ENCODE results near the gene SLC28A3. TPM values are rescaled to one million over a fixed set of nuclear protein-coding genes. Genes with fewer than 3 reads are reported as not detected.
"Not testable (repeated sequence)": the region's sequence is repeated elsewhere in the genome, so short reads cannot be mapped to it uniquely, and the experiment has no call there.

The SLC28A3 gene
- total RNA-seq, 4 donors from 2014 or later: 0.23 TPM; not detected in 3

GRCh38 chr9:84366683-84367082, 26.1 kb upstream of the SLC28A3 start:
- H3K4me1 ChIP-seq: no peaks in the 10 kb centered on the region
- in situ Hi-C loops (cut with MboI; ENCODE audit: low sequenced_read_pairs in 4 of 4): no loop called here

DNA sequence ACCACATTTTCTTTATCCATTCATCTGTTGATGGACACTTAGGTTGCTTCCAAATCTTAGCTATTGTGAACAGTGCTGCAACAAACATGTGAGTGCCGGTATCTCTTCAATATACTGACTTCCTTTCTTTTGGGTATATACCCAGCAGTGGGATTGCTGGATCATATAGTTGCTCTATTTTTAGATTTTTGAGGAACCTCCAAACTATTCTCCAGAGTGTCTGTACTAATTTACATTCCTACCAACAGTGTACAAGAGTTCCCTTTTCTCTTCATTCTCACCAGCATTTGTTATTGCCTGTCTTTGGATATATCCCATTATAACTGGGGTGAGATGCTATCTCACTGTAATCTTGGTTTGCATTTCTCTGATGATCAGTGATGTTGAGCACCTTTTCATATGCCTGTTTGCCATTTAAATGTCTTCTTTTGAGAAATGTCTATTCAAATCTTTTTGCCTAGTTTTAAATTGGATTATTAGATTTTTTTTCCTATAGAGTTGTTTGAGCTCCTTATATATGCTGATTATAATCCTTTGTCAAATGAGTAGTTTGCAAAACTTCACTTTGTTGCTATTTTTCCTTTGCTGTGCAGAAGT, 24.4 kb upstream of the SLC28A3 start:
- H3K4me1 ChIP-seq; H3K36me3 ChIP-seq; intact Hi-C loops (cut with DNase I; ENCODE audit: low total_unique reads); H3K4me3 ChIP-seq; DNase-seq; H3K9me3 ChIP-seq; in situ Hi-C loops (cut with MboI; ENCODE audit: low sequenced_read_pairs in 4 of 4); H3K27me3 ChIP-seq; H3K27ac ChIP-seq; ATAC-seq: not testable (repeated sequence)

More at GRCh38 chr9:84366683-84367082, 26.1 kb upstream of the SLC28A3 start:
- no peaks in the 10 kb centered on the region for H3K36me3 ChIP-seq
- DNase-seq (no peak), ATAC-seq (no peak)
- no peaks in the 10 kb centered on the region for H3K27me3 ChIP-seq
- H3K9me3 ChIP-seq: no peaks in the 10 kb centered on the region
- intact Hi-C loops (cut with DNase I; ENCODE audit: low total_unique reads): no loop called here
- H3K4me3 ChIP-seq: no peak overlapping the region
- TF ChIP-seq, protein P1, sequence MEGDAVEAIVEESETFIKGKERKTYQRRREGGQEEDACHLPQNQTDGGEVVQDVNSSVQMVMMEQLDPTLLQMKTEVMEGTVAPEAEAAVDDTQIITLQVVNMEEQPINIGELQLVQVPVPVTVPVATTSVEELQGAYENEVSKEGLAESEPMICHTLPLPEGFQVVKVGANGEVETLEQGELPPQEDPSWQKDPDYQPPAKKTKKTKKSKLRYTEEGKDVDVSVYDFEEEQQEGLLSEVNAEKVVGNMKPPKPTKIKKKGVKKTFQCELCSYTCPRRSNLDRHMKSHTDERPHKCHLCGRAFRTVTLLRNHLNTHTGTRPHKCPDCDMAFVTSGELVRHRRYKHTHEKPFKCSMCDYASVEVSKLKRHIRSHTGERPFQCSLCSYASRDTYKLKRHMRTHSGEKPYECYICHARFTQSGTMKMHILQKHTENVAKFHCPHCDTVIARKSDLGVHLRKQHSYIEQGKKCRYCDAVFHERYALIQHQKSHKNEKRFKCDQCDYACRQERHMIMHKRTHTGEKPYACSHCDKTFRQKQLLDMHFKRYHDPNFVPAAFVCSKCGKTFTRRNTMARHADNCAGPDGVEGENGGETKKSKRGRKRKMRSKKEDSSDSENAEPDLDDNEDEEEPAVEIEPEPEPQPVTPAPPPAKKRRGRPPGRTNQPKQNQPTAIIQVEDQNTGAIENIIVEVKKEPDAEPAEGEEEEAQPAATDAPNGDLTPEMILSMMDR (IDR thresholded peaks at IDR 0.05 in 4 of 5, conservative IDR thresholded peaks at IDR 0.05 in 1 of 5): no peak
- no peak for TF ChIP-seq POLR2A (IDR thresholded peaks at IDR 0.05)
- no peak overlapping the region for H3K27ac ChIP-seq

DNA sequence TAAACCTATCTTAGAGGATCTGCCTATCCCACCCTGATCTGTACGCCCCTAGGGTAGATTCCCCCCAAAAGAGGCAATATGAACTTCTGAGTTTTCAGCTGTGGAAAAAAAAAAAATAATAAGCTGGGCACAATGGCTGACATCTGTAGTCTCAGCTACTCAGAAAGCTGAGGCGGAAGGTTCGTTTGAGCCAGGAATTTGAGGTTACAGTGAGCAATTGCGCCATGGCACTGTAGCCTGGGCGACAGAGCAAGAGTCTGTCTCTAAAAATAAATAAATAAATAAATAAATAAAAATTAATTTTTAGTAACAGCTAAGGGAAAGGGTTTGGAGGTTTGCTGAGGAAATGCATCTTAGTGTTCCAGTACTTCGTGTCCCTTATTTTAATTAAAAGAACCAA, 21.1 kb upstream of the SLC28A3 start:
- H3K27me3 ChIP-seq: no peaks in the 10 kb centered on the region
- no peaks in the 10 kb centered on the region for H3K4me1 ChIP-seq
- H3K9me3 ChIP-seq: no peaks in the 10 kb centered on the region
- intact Hi-C loops (cut with DNase I; ENCODE audit: low total_unique reads) (no loop called here), in situ Hi-C loops (cut with MboI; ENCODE audit: low sequenced_read_pairs in 4 of 4) (no loop called here)
- ATAC-seq: no peak
- H3K27ac ChIP-seq: no peak overlapping the region
- no peaks in the 10 kb centered on the region for H3K36me3 ChIP-seq
- H3K4me3 ChIP-seq: no peak overlapping the region
- no peak for DNase-seq
- TF ChIP-seq, protein P1 (IDR thresholded peaks at IDR 0.05 in 4 of 5, conservative IDR thresholded peaks at IDR 0.05 in 1 of 5): no peak
- TF ChIP-seq POLR2A (IDR thresholded peaks at IDR 0.05): no peak

GRCh38 chr9:84357275-84357674, 16.7 kb upstream of the SLC28A3 start:
- no peak for TF ChIP-seq POLR2A (IDR thresholded peaks at IDR 0.05)
- TF ChIP-seq, protein P1 (IDR thresholded peaks at IDR 0.05 in 4 of 5, conservative IDR thresholded peaks at IDR 0.05 in 1 of 5): no peak

DNA sequence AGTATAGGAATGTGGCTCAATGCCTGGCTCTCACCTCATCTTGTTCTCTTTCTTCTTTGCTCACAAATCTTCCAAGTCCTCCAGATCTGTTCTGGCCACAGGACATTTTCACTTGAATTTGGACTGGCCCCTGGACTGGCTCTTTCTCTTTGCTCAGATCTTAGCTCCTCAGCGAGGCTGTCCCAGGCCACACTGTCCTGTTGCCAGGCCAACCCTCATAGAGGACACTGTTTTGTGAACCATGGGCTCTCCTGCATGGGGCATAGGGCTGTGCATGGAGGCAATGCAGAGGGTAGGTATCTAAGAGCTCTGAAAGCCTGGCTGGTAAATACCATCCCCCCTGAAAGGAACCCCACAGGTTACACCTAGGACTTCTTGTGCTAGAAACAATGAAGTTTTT, 13.5 kb upstream of the SLC28A3 start:
- Histone ChIP-seq H3K4me3 (no peak overlapping the region), H3K27ac (no peak overlapping the region), H3K4me1 (no peaks in the 10 kb centered on the region), H3K9me3 (no peaks in the 10 kb centered on the region), H3K36me3 (no peaks in the 10 kb centered on the region), H3K27me3 (no peaks in the 10 kb centered on the region)
- DNase-seq: no peak
- TF ChIP-seq, protein P1 (IDR thresholded peaks at IDR 0.05 in 4 of 5, conservative IDR thresholded peaks at IDR 0.05 in 1 of 5): no peak
- TF ChIP-seq POLR2A (IDR thresholded peaks at IDR 0.05): no peak
- intact Hi-C loops (cut with DNase I; ENCODE audit: low total_unique reads): no loop called here
- in situ Hi-C loops (cut with MboI; ENCODE audit: low sequenced_read_pairs in 4 of 4): no loop called here
- ATAC-seq: no peak

More at GRCh38 chr9:84357275-84357674, 16.7 kb upstream of the SLC28A3 start:
- no peak for ATAC-seq
- Histone ChIP-seq H3K4me3 (no peak overlapping the region), H3K36me3 (no peaks in the 10 kb centered on the region), H3K9me3 (no peaks in the 10 kb centered on the region), H3K4me1 (no peaks in the 10 kb centered on the region), H3K27me3 (no peaks in the 10 kb centered on the region), H3K27ac (no peak overlapping the region)
- intact Hi-C loops (cut with DNase I; ENCODE audit: low total_unique reads): no loop called here
- in situ Hi-C loops (cut with MboI; ENCODE audit: low sequenced_read_pairs in 4 of 4): no loop called here
- no peak for DNase-seq
